CD8-positive, alpha-beta memory T cell (primary cell): ENCODE measurements around the gene GANC. TPM values are rescaled to one million over a fixed set of nuclear protein-coding genes. Genes with fewer than 3 reads are reported as not detected.
"Not testable (repeated sequence)": the region's sequence is repeated elsewhere in the genome, so short reads cannot be mapped to it uniquely, and the experiment has no call there.

Experiments used
- CTCF ChIA-PET: fragments of 350-600 bp; sonication (Branson Sonifier 250); formaldehyde crosslinking; loops from one replicate; lab custom pipeline; 2021; ENCODE audit warnings: antibody characterized with exemption; lab: Charles Lee
- POLR2A ChIA-PET: fragments of 350-600 bp; sonication (Branson Sonifier 250); formaldehyde crosslinking; loops from one replicate; lab custom pipeline; 2021; ENCODE audit warnings: antibody characterized with exemption; lab: Charles Lee
- DNase-seq, 5 donors: peaks; one replicate each; pipeline versions ENCODE4 v3.0.0 to v3.0.0-alpha.2; 2020 to 2022; ENCODE audit warnings: mixed read lengths in 1 of 5
- H3K27ac ChIP-seq: one replicate; pipeline ENCODE4 v1.7.0; 2013; ENCODE audit warnings: low read depth, mild to moderate bottlenecking, low read length, moderate library complexity
- H3K27me3 ChIP-seq: 2 replicates; pipeline ENCODE4 v1.7.0; 2013; ENCODE audit warnings: low read length, mild to moderate bottlenecking; ENCODE audit not compliant: insufficient read depth, poor library complexity, severe bottlenecking
- H3K36me3 ChIP-seq: 2 replicates; pipeline ENCODE4 v1.7.0; 2013; ENCODE audit warnings: mild to moderate bottlenecking, low read length, moderate library complexity; ENCODE audit not compliant: insufficient read depth
- H3K4me1 ChIP-seq: 2 replicates; pipeline ENCODE4 v1.7.0; 2013; ENCODE audit warnings: mild to moderate bottlenecking, low read length, moderate library complexity; ENCODE audit not compliant: insufficient read depth
- H3K4me3 ChIP-seq: 2 replicates; pipeline ENCODE4 v1.7.0; 2013; ENCODE audit warnings: mild to moderate bottlenecking, low read length
- H3K9me3 ChIP-seq: 2 replicates; pipeline ENCODE4 v1.7.0; 2013; ENCODE audit warnings: mild to moderate bottlenecking, low read length
- H3K27ac Mint-ChIP-seq, 8 donors: one replicate each; pipeline ENCODE4 v1.8.0; 2020 to 2021; ENCODE audit warnings: mixed read lengths in 8 of 8, mild to moderate bottlenecking in 6 of 8, inconsistent platforms in 3 of 8, moderate library complexity in 3 of 8
- H3K27me3 Mint-ChIP-seq, 2 donors: one replicate each; pipeline ENCODE4 v1.8.0; 2020 to 2021; ENCODE audit warnings: mixed read lengths in 2 of 2, mild to moderate bottlenecking in 1 of 2, moderate library complexity in 1 of 2
- H3K36me3 Mint-ChIP-seq, 3 donors: one replicate each; pipeline ENCODE4 v1.8.0; 2020 to 2021; ENCODE audit warnings: mixed read lengths in 3 of 3, inconsistent platforms in 1 of 3, mild to moderate bottlenecking in 1 of 3
- H3K4me1 Mint-ChIP-seq, 3 donors: one replicate each; pipeline ENCODE4 v1.8.0; 2020 to 2021; ENCODE audit warnings: mixed read lengths in 3 of 3, inconsistent platforms in 1 of 3, mild to moderate bottlenecking in 1 of 3
- H3K4me3 Mint-ChIP-seq, 7 donors: one replicate each; pipeline ENCODE4 v1.8.0; 2020 to 2021; ENCODE audit warnings: mixed read lengths in 7 of 7, mild to moderate bottlenecking in 6 of 7, moderate library complexity in 4 of 7, inconsistent platforms in 2 of 7
- H3K9me3 Mint-ChIP-seq, 5 donors: one replicate each; pipeline ENCODE4 v1.8.0; 2020 to 2022; ENCODE audit warnings: mixed read lengths in 5 of 5, mild to moderate bottlenecking in 3 of 5, moderate library complexity in 2 of 5, inconsistent platforms in 1 of 5
- polyA plus RNA-seq: library from polyadenylated mRNA; unstranded; fragments of 300-500 nt; fragmentation: Illumina TruSeq; gene quantifications from one replicate; pipeline ENCODE4 v1.2.3, GENCODE V29; 2021
- total RNA-seq, 2 experiments: library from RNA; stranded (reverse); gene quantifications; one replicate each; pipeline ENCODE4 v1.2.3, GENCODE V29; 2021

The GANC gene
- total and polyA plus RNA-seq, 3 experiments from 2014 or later, result 12.2 to 19.0 (median 18.0) TPM

DNA sequence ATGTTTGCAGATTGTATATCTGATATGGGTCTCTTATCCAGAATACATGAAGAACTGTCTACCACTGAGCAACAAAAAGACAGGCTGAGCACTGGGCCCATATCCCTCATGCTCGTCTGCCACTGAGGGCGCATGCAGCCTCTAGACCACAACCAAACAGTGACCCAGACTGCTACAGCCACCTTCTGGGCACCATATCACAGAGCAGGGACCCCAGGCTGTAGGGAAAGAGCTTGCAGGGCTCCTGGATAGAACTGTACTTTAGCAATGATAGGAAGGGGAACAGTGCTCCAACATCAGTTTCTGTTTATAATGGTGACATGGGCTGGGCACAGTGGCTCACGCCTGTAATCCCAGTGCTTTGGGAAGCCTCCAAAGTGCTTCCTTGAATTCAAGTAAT, 40.5 kb downstream of the GANC start:
- no peaks in the 10 kb centered on the region for H3K9me3 Mint-ChIP-seq
- CTCF ChIA-PET, result no interaction called here
- POLR2A ChIA-PET, result no interaction called here

DNA sequence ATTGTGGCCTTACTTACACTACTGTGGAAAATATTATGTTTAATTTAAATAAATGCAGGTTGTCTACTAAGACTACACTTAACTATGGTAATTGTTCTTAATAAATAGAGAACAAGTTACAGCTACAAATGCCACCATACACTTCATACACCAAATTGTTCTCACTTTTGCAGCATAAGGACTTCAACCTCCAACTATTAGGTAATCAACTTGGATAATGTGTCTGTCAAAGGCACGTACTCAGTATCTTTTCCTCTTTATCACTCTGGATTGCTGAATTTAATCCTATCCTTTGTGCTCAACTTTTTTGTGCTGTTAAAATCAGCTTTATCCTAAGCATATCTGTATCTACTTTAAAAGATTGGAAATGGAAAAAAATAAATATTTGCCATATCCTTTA, 41.8 kb downstream of the GANC start:
- peaks cover 13 to 46% (median 24%) of the 10 kb centered on the region in 3 donors for H3K36me3 Mint-ChIP-seq
- POLR2A ChIA-PET, result no interaction called here

More for the DNA sequence above, 40.5 kb downstream of the GANC start:
- no peak overlapping the region for H3K27ac Mint-ChIP-seq
- no peak for DNase-seq
- Histone ChIP-seq H3K4me3 (no peak overlapping the region), H3K4me1 (no peaks in the 10 kb centered on the region), H3K36me3 (peaks cover 8% of the 10 kb centered on the region), H3K27me3 (no peaks in the 10 kb centered on the region), H3K27ac (no peak overlapping the region), H3K9me3 (no peaks in the 10 kb centered on the region)
- peaks cover 13 to 54% (median 25%) of the 10 kb centered on the region in 3 donors for H3K36me3 Mint-ChIP-seq
- no peaks in the 10 kb centered on the region for H3K27me3 Mint-ChIP-seq
- H3K4me1 Mint-ChIP-seq, result no peaks in the 10 kb centered on the region
- H3K4me3 Mint-ChIP-seq, result no peak overlapping the region

DNA sequence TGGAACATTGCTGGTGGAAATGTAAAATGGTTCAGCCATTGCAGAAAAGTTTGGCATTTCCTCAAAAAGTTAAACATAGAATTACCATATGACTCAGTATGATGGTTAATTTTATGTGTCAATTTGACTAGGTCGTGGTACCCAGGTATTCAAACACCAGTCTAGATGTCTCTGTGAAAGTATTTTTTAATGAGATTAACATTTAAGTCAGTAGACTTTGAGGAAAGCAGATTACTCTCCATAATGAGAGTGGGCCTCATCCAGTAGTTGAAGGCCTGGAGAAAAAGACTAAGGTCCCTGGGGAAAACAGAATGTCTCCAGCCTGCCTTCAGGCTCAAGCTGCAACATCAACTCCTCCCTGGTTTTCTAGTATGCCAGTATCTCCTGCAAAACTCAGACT, 42.5 kb downstream of the GANC start:
- H3K4me1 Mint-ChIP-seq, result no peaks in the 10 kb centered on the region
- H3K9me3 ChIP-seq, result no peaks in the 10 kb centered on the region
- DNase-seq, result no peak
- no peaks in the 10 kb centered on the region for H3K27me3 Mint-ChIP-seq
- H3K27me3 ChIP-seq, result no peaks in the 10 kb centered on the region
- peaks cover 5% of the 10 kb centered on the region for H3K36me3 ChIP-seq
- H3K27ac Mint-ChIP-seq, result no peak overlapping the region
- H3K36me3 Mint-ChIP-seq, result peaks cover 9 to 40% (median 17%) of the 10 kb centered on the region in 3 donors
- no peak overlapping the region for H3K4me3 Mint-ChIP-seq
- no peak overlapping the region for H3K27ac ChIP-seq
- ChIA-PET CTCF (no interaction called here), POLR2A (no interaction called here)
- no peaks in the 10 kb centered on the region for H3K9me3 Mint-ChIP-seq
- no peak overlapping the region for H3K4me3 ChIP-seq
- no peaks in the 10 kb centered on the region for H3K4me1 ChIP-seq

More for the DNA sequence above, 41.8 kb downstream of the GANC start:
- Histone ChIP-seq H3K4me3 (no peak overlapping the region), H3K36me3 (peaks cover 8% of the 10 kb centered on the region), H3K9me3 (no peaks in the 10 kb centered on the region), H3K27ac (no peak overlapping the region), H3K27me3 (no peaks in the 10 kb centered on the region), H3K4me1 (no peaks in the 10 kb centered on the region)
- no peak overlapping the region for H3K4me3 Mint-ChIP-seq
- DNase-seq, result no peak
- H3K27me3 Mint-ChIP-seq, result no peaks in the 10 kb centered on the region
- no peaks in the 10 kb centered on the region for H3K4me1 Mint-ChIP-seq
- CTCF ChIA-PET, result no interaction called here
- H3K9me3 Mint-ChIP-seq, result no peaks in the 10 kb centered on the region
- no peak overlapping the region for H3K27ac Mint-ChIP-seq

DNA sequence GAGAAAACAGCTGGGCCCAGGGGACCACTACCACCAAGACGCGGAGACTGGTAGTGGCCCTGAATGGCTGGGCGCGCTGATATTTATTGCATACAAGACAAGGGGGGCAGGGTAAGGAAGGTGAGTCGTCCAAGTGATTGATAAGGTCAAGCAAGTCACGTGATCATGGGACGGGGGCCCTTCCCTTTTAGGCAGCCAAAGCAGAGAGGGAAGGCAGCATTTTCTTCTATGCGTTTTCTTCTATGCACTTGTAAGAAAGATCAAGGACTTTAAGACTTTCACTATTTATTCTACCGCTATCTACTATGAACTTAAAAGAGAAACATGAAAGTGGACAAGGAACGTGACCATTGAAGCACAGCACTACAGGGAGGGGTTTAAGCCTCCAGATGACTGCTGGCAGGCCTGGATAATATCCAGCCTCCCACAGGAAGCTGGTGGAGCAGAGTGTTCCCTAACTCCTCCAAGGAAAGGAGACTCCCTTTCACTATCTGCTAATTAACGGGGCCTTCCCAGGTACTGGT, 43.3 kb downstream of the GANC start:
- H3K36me3 Mint-ChIP-seq, result peaks cover 5 to 39% (median 18%) of the 10 kb centered on the region in 3 donors
- H3K27me3 Mint-ChIP-seq, H3K4me3 Mint-ChIP-seq, DNase-seq, H3K9me3 ChIP-seq, H3K4me1 Mint-ChIP-seq, H3K27ac ChIP-seq, H3K4me3 ChIP-seq, H3K36me3 ChIP-seq, POLR2A ChIA-PET, H3K4me1 ChIP-seq, H3K9me3 Mint-ChIP-seq, H3K27me3 ChIP-seq: not testable (repeated sequence)
- H3K27ac Mint-ChIP-seq, result peak overlapping the region in 1 of 8 donors; percentile 8
- CTCF ChIA-PET, result interaction anchor here (0.8 kb wide), 1 partner anchor 13 kb away, joined by 3 read pairs; no protein-coding TSS in a partner anchor

DNA sequence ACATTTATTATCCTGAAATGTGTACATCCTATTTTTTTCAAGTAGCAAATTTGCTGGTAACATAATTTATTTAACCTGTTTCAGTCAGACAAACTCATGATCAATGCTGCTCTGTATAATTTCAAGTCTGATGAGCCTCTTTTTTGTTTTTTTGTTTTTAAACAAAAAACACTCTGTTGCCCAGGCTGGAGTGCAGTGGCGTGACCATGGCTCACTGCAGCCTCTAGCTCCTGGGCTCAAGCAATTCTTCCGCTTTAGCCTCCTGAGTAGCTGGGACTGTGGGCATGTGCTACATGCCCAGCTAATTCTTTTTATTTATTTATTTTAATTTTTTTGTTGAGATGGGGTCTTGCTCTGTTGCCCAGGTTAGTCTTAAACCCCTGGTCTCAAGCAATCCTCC, 46.2 kb downstream of the GANC start:
- no peaks in the 10 kb centered on the region for H3K27me3 Mint-ChIP-seq
- POLR2A ChIA-PET, result no interaction called here
- Histone ChIP-seq H3K36me3 (no peaks in the 10 kb centered on the region), H3K27me3 (no peaks in the 10 kb centered on the region), H3K4me1 (no peaks in the 10 kb centered on the region), H3K27ac (no peak overlapping the region), H3K4me3 (no peak overlapping the region), H3K9me3 (no peaks in the 10 kb centered on the region)
- H3K4me3 Mint-ChIP-seq, result no peak overlapping the region
- H3K9me3 Mint-ChIP-seq, result no peaks in the 10 kb centered on the region
- CTCF ChIA-PET, result no interaction called here
- peaks cover 7 to 38% (median 28%) of the 10 kb centered on the region in 3 donors for H3K36me3 Mint-ChIP-seq
- H3K4me1 Mint-ChIP-seq, result no peaks in the 10 kb centered on the region
- H3K27ac Mint-ChIP-seq, result no peak overlapping the region
- DNase-seq, result no peak

DNA sequence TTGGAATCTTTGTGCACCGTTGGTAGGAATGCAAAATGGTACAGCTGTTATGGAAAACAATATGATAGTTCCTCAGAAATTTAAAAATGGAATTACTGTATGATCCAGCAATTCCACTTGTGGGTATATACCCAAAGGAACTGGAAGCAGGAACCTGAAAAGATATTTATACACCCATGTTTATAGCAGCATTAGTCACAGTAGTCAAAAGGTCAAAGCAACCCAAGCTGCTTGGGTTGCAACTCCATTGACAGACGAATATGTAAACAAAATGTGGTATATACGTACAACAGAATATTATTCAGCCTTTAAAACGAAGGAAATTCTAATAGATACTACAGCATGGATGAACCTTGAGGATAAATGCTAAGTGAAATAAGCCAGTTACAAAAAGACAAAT, 51.3 kb downstream of the GANC start:
- H3K9me3 ChIP-seq, result no peaks in the 10 kb centered on the region
- Mint-ChIP-seq H3K27ac (no peak overlapping the region), H3K4me3 (no peak overlapping the region), H3K36me3 (peaks cover 11 to 74% (median 39%) of the 10 kb centered on the region in 3 donors), H3K9me3 (no peaks in the 10 kb centered on the region), H3K27me3 (no peaks in the 10 kb centered on the region), H3K4me1 (no peaks in the 10 kb centered on the region)
- no peak overlapping the region for H3K27ac ChIP-seq
- H3K36me3 ChIP-seq, result no peaks in the 10 kb centered on the region
- H3K4me1 ChIP-seq, result no peaks in the 10 kb centered on the region
- ChIA-PET POLR2A (no interaction called here), CTCF (no interaction called here)
- H3K27me3 ChIP-seq, result no peaks in the 10 kb centered on the region
- DNase-seq, result no peak
- no peak overlapping the region for H3K4me3 ChIP-seq

DNA sequence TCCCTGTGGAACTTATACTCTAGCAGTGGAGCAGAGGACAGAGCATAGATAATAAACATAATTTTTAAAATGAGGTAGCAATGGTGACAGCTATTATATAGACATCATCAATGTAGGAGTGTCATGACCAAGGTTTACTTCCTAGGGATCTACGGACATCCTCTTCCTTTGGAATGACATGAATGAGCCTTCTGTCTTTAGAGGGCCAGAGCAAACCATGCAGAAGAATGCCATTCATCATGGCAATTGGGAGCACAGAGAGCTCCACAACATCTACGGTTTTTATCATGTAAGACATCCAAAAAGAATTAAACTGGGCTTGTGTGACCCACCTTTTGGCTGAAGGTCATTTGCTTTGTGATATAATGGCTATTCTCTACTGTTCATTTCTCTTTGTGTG, 56.2 kb downstream of the GANC start:
- H3K36me3 ChIP-seq, result no peaks in the 10 kb centered on the region
- POLR2A ChIA-PET, result no interaction called here
- no peak for DNase-seq
- Mint-ChIP-seq H3K36me3 (peaks cover 18 to 65% (median 19%) of the 10 kb centered on the region in 3 donors), H3K9me3 (peaks cover 0 to 5% (median 0%) of the 10 kb centered on the region in 5 donors), H3K27me3 (no peaks in the 10 kb centered on the region), H3K4me3 (no peak overlapping the region), H3K27ac (no peak overlapping the region), H3K4me1 (no peaks in the 10 kb centered on the region)
- no peaks in the 10 kb centered on the region for H3K4me1 ChIP-seq
- no peak overlapping the region for H3K4me3 ChIP-seq
- CTCF ChIA-PET, result no interaction called here
- no peaks in the 10 kb centered on the region for H3K9me3 ChIP-seq
- H3K27ac ChIP-seq, result no peak overlapping the region
- H3K27me3 ChIP-seq, result no peaks in the 10 kb centered on the region

DNA sequence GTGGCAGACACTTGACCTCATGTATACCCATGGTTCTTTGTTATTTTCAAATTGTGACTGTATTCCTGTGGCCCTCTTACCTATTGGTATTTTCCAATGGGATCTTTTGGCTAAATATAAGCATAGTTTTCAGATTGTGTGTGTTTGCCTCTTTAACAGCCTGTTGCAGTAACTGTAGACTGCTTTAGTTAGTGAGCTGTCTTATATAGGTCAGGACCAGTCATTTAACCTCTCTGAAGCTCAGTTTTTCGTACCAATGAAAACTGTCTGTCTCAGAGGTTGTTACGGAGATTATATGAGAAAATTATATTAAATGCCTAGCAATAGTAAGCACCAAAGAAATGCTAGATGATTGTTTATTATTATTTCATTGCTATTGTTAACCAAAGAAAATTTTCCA, 57.0 kb downstream of the GANC start:
- peaks cover 3% of the 10 kb centered on the region for H3K36me3 ChIP-seq
- Mint-ChIP-seq H3K27ac (no peak overlapping the region), H3K36me3 (peaks cover 21 to 64% (median 26%) of the 10 kb centered on the region in 3 donors), H3K4me3 (no peak overlapping the region), H3K9me3 (peaks cover 4 to 5% (median 5%) of the 10 kb centered on the region in 5 donors), H3K4me1 (no peaks in the 10 kb centered on the region), H3K27me3 (no peaks in the 10 kb centered on the region)
- H3K27me3 ChIP-seq, result no peaks in the 10 kb centered on the region
- no peaks in the 10 kb centered on the region for H3K4me1 ChIP-seq
- DNase-seq, result no peak
- ChIA-PET POLR2A (no interaction called here), CTCF (no interaction called here)
- no peaks in the 10 kb centered on the region for H3K9me3 ChIP-seq
- no peak overlapping the region for H3K27ac ChIP-seq
- H3K4me3 ChIP-seq, result no peak overlapping the region
